ENCODE measurements around the gene ST14.

Gene ST14

GRCh38 chr11:130159657-130160497 lies at the start of gene ST14:
TSS of gene ST14 (plus strand) at chr11:130159782. CDS start at chr11:130159980, 198 bp downstream.
- DNase-seq = no peak

GRCh38 chr11:130110339-130111108 lies 49.1 kb upstream of the ST14 start:
- no peak for DNase-seq

GRCh38 chr11:130112071-130112830 lies 47.3 kb upstream of the ST14 start:
- no peak for DNase-seq

- DNase-seq = no peak
These were observed 45.3 kb upstream of the ST14 start for GRCh38 chr11:130114281-130114680.

- DNase-seq = no peak
These were observed 44.9 kb upstream of the ST14 start for GRCh38 chr11:130114726-130115125.

GRCh38 chr11:130115218-130115617 lies 44.4 kb upstream of the ST14 start:
- peak; percentile 18 for DNase-seq

GRCh38 chr11:130118165-130118564 lies 41.4 kb upstream of the ST14 start:
- no peak for DNase-seq

- no peak for DNase-seq
These were observed 40.8 kb upstream of the ST14 start for GRCh38 chr11:130118636-130119387.

GRCh38 chr11:130120045-130120444 lies 39.5 kb upstream of the ST14 start:
- DNase-seq = no peak

- no peak for DNase-seq
These were observed 38.1 kb upstream of the ST14 start for GRCh38 chr11:130121445-130121978.

- DNase-seq = no peak
These were observed 37.4 kb upstream of the ST14 start for GRCh38 chr11:130122141-130122575.

GRCh38 chr11:130123414-130124040 lies 36.1 kb upstream of the ST14 start:
- no peak for DNase-seq

- DNase-seq = peak; percentile 7
These were observed 35.5 kb upstream of the ST14 start for GRCh38 chr11:130124096-130124495.

- no peak for DNase-seq
These were observed 33.9 kb upstream of the ST14 start for GRCh38 chr11:130125638-130126037.

GRCh38 chr11:130126516-130126915 lies 33.1 kb upstream of the ST14 start:
- no peak for DNase-seq

- no peak for DNase-seq
These were observed 32.1 kb upstream of the ST14 start for GRCh38 chr11:130127509-130127908.

GRCh38 chr11:130128626-130129025 lies 31.0 kb upstream of the ST14 start:
- no peak for DNase-seq

GRCh38 chr11:130129922-130130321 lies 29.7 kb upstream of the ST14 start:
- DNase-seq = no peak

GRCh38 chr11:130131961-130132850 lies 27.4 kb upstream of the ST14 start:
- peak; percentile 66 for DNase-seq

GRCh38 chr11:130133716-130134115 lies 25.9 kb upstream of the ST14 start:
- DNase-seq = no peak

GRCh38 chr11:130136107-130136506 lies 23.5 kb upstream of the ST14 start:
- DNase-seq = no peak
